Endometrium (tissue), 2 donors: ENCODE measurements around the gene MFAP2.

Experiments
- FAIRE-seq: peaks from 2 replicates; lab custom pipeline; 2012; peaks lifted over from hg19 to GRCh38; lab: Jason Lieb, UNC
- donor health status: control.
- donor health status: control.

Gene MFAP2

GRCh38 chr1:16980473-16981268, at the start of gene MFAP2:
Gene MFAP2, minus strand, starts transcription at chr1:16980620. Its CDS starts 2,347 bp downstream, at chr1:16978273.
- FAIRE-seq, result no peak

GRCh38 chr1:17030206-17030605, 49.8 kb upstream of the MFAP2 start:
- no peak for FAIRE-seq

GRCh38 chr1:17028662-17029188, 48.3 kb upstream of the MFAP2 start:
- no peak for FAIRE-seq

GRCh38 chr1:17027900-17028299, 47.5 kb upstream of the MFAP2 start:
- FAIRE-seq, result no peak

GRCh38 chr1:17027403-17027802, 47.0 kb upstream of the MFAP2 start:
- no peak for FAIRE-seq

GRCh38 chr1:17024721-17025120, 44.3 kb upstream of the MFAP2 start:
- FAIRE-seq, result no peak

- FAIRE-seq, result no peak
These were observed 43.2 kb upstream of the MFAP2 start for GRCh38 chr1:17023573-17023972.

GRCh38 chr1:17023102-17023501, 42.7 kb upstream of the MFAP2 start:
- FAIRE-seq, result no peak

- FAIRE-seq, result no peak
These were observed 41.5 kb upstream of the MFAP2 start for GRCh38 chr1:17021896-17022295.

- no peak for FAIRE-seq
These were observed 40.1 kb upstream of the MFAP2 start for GRCh38 chr1:17020502-17020901.

GRCh38 chr1:17018849-17019248, 38.4 kb upstream of the MFAP2 start:
- FAIRE-seq, result no peak

- no peak for FAIRE-seq
These were observed 37.0 kb upstream of the MFAP2 start for GRCh38 chr1:17017435-17017834.

- FAIRE-seq, result no peak
These were observed 35.9 kb upstream of the MFAP2 start for GRCh38 chr1:17016317-17016661.

GRCh38 chr1:17014671-17015567, 34.5 kb upstream of the MFAP2 start:
- FAIRE-seq, result no peak

GRCh38 chr1:17013491-17014320, 33.3 kb upstream of the MFAP2 start:
- no peak for FAIRE-seq

- FAIRE-seq, result no peak
These were observed 32.5 kb upstream of the MFAP2 start for GRCh38 chr1:17012775-17013490.

GRCh38 chr1:17011439-17012307, 31.3 kb upstream of the MFAP2 start, which contains the start of gene ATP13A2:
Gene ATP13A2, minus strand, starts transcription at chr1:17011928. Its CDS starts 190 bp downstream, at chr1:17011738.
- FAIRE-seq, result no peak

GRCh38 chr1:17011092-17011438, 30.6 kb upstream of the MFAP2 start:
- no peak for FAIRE-seq

- no peak for FAIRE-seq
These were observed 29.3 kb upstream of the MFAP2 start for GRCh38 chr1:17009706-17010105.

- FAIRE-seq, result no peak
These were observed 27.9 kb upstream of the MFAP2 start for GRCh38 chr1:17008208-17008855.
